Fibroblast of skin of scalp (primary cell): ENCODE measurements around the gene MICAL3.
"Not testable (repeated sequence)": the region's sequence is repeated elsewhere in the genome, so short reads cannot be mapped to it uniquely, and the experiment has no call there.

Experiments used
- DNase-seq: peaks from one replicate; pipeline ENCODE4 v3.0.0-alpha.2; 2013

MICAL3 gene

GRCh38 chr22:18029686-18030267 is 5.4 kb upstream of the MICAL3 start:
- no peak for DNase-seq

- no peak for DNase-seq
Measured at GRCh38 chr22:18028817-18029527, 4.6 kb upstream of the MICAL3 start.

GRCh38 chr22:18025898-18026297 is 1.5 kb upstream of the MICAL3 start:
- DNase-seq: not testable (repeated sequence)

- no peak for DNase-seq
Measured at GRCh38 chr22:18024956-18025720, 777 bp upstream of the MICAL3 start.

GRCh38 chr22:18023509-18024275 is 669 bp downstream of the MICAL3 start:
- peak; percentile 86 for DNase-seq

- no peak for DNase-seq
Measured at GRCh38 chr22:18022876-18023275, 1.5 kb downstream of the MICAL3 start.

- DNase-seq: no peak
Measured at GRCh38 chr22:18021431-18021830, 2.9 kb downstream of the MICAL3 start.

GRCh38 chr22:18020743-18021142 is 3.6 kb downstream of the MICAL3 start:
- not testable (repeated sequence) for DNase-seq

GRCh38 chr22:18013947-18014346 is 10.4 kb downstream of the MICAL3 start:
- DNase-seq: no peak

GRCh38 chr22:18013436-18013835 is 10.9 kb downstream of the MICAL3 start:
- DNase-seq: no peak

GRCh38 chr22:18012531-18012930 is 11.8 kb downstream of the MICAL3 start:
- DNase-seq: no peak

GRCh38 chr22:18010266-18010665 is 14.1 kb downstream of the MICAL3 start:
- no peak for DNase-seq

GRCh38 chr22:18008136-18008535 is 16.2 kb downstream of the MICAL3 start:
- no peak for DNase-seq

GRCh38 chr22:18005201-18005926 is 19.0 kb downstream of the MICAL3 start:
- no peak for DNase-seq

- not testable (repeated sequence) for DNase-seq
Measured at GRCh38 chr22:18001894-18002315, 22.5 kb downstream of the MICAL3 start.

GRCh38 chr22:18001040-18001893 is 23.1 kb downstream of the MICAL3 start:
- DNase-seq: peak; percentile 99

GRCh38 chr22:18000441-18001039 is 23.8 kb downstream of the MICAL3 start:
- no peak for DNase-seq

- DNase-seq: no peak
Measured at GRCh38 chr22:17999851-18000250, 24.5 kb downstream of the MICAL3 start.

- no peak for DNase-seq
Measured at GRCh38 chr22:17998913-17999312, 25.4 kb downstream of the MICAL3 start.

- no peak for DNase-seq
Measured at GRCh38 chr22:17997456-17997855, 26.9 kb downstream of the MICAL3 start.

GRCh38 chr22:17995256-17995655 is 29.1 kb downstream of the MICAL3 start:
- DNase-seq: not testable (repeated sequence)
